ENCODE results near the gene C2. TPM values are rescaled to one million over a fixed set of nuclear protein-coding genes. Genes with fewer than 3 reads are reported as not detected.
"Not testable (repeated sequence)": the region's sequence is repeated elsewhere in the genome, so short reads cannot be mapped to it uniquely, and the experiment has no call there.

The C2 gene
- total and polyA plus RNA-seq, 3 donors from 2014 or later: 5.1 to 24.8 (median 6.3) TPM

GRCh38 chr6:31971279-31971992 lies 43.9 kb downstream of the C2 start:
- WGBS, 2 donors: 6 to 16% methylated on average over 23 to 29 of the region's 29 CpGs
- Histone ChIP-seq H3K4me1 (peaks cover 19% of the 10 kb centered on the region), H3K4me3 (peak overlapping the region; percentile 77 to 82), H3K9me3 (no peaks in the 10 kb centered on the region), H3K27ac (peak overlapping the region; percentile 91 to 98), H3K27me3 (no peaks in the 10 kb centered on the region), H3K36me3 (ENCODE audit: low read depth, missing control alignments) (no peaks in the 10 kb centered on the region)
- no peak for DNase-seq
- intact Hi-C loops (cut with DNase I; ENCODE audit: low total_unique reads): no loop called here
- TF ChIP-seq CTCF (IDR thresholded peaks at IDR 0.05): no peak
- TF ChIP-seq POLR2A (IDR thresholded peaks at IDR 0.05): no peak

GRCh38 chr6:31971993-31972708 lies 44.6 kb downstream of the C2 start, which contains the start of gene DXO:
TSS of gene DXO (minus strand) at chr6:31972138. CDS start at chr6:31971675, 463 bp downstream.
- H3K9me3 ChIP-seq: no peaks in the 10 kb centered on the region
- 0 to 1% methylated on average over 23 to 61 of the region's 62 CpGs for WGBS, 2 donors
- TF ChIP-seq CTCF (IDR thresholded peaks at IDR 0.05): peak in 1 of 3 experiments; percentile 14
- no peak for TF ChIP-seq POLR2A (IDR thresholded peaks at IDR 0.05)
- DNase-seq: peak; percentile 97
- peak within 1 kb of the TSS; percentile 91 to 98 for H3K27ac ChIP-seq
- no peaks in the 10 kb centered on the region for H3K36me3 ChIP-seq (ENCODE audit: low read depth, missing control alignments)
- H3K4me3 ChIP-seq: peak within 1 kb of the TSS; percentile 77 to 82
- H3K27me3 ChIP-seq: no peaks in the 10 kb centered on the region
- H3K4me1 ChIP-seq: peaks cover 19% of the 10 kb centered on the region
- intact Hi-C loops (cut with DNase I; ENCODE audit: low total_unique reads): no loop called here

DNA sequence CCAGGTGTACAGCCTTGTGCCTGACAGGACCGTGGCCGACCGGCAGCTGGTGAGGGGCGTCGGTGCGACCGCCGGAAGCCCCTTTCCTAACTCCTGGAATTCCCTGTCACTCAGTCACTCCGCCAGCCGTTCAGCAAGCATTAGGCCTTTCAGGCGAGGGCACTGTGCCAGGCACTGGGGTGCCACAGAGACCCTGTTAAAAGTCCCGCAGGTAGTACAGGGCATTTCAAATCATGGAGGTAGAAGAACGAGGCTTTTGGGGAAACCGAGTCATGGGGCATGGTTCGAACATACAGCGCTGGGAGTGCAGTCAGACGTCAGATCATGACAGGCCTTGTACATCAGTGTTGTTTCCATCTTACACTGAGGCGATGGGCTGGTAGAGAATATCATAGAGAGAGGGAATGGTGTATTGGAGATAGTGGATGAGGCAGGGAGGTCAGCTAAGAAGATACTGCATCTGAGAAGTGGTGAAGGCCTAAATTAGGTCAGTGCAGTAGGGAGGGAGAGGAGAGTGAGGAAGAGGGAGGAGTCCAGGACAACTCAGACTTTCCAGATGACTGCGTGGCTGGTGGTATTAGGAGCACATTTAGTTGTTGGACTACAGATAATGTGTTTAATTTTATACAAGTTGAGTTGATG lies 45.3 kb downstream of the C2 start:
- Histone ChIP-seq H3K36me3 (ENCODE audit: low read depth, missing control alignments) (no peaks in the 10 kb centered on the region), H3K27me3 (no peaks in the 10 kb centered on the region), H3K4me3 (peak overlapping the region; percentile 77 to 82), H3K4me1 (peaks cover 19% of the 10 kb centered on the region), H3K9me3 (no peaks in the 10 kb centered on the region), H3K27ac (peak overlapping the region; percentile 91 to 98)
- DNase-seq: no peak
- intact Hi-C loops (cut with DNase I; ENCODE audit: low total_unique reads): no loop called here
- TF ChIP-seq CTCF (IDR thresholded peaks at IDR 0.05) (no peak), POLR2A (IDR thresholded peaks at IDR 0.05) (no peak)
- WGBS, 2 donors: 8 to 9% methylated on average over 8 to 13 of the region's 19 CpGs

DNA sequence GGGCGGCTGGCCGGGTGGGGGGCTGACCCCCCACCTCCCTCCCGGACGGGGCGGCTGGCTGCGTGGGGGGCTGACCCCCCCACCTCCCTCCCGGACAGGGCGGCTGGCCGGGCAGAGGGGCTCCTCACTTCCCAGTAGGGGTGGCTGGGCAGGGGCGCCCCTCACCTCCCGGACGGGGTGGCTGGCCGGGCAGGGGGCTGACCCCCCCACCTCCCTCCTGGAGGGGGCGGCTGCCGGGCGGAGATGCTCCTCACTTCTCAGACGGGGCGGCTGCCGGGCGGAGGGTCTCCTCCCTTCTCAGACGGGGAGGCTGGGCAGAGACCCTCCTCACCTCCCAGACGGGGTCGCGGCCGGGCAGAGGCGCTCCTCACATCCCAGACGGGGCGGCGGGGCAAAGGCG lies 48.5 kb downstream of the C2 start:
- intact Hi-C loops (cut with DNase I; ENCODE audit: low total_unique reads); H3K9me3 ChIP-seq; H3K27ac ChIP-seq; H3K36me3 ChIP-seq (ENCODE audit: low read depth, missing control alignments); DNase-seq; H3K4me3 ChIP-seq; H3K27me3 ChIP-seq: not testable (repeated sequence)
- WGBS, 2 donors: 98% methylated on average over 13 of the region's 30 CpGs; no CpG with 5 or more reads in 1 of the 2 donors
- H3K4me1 ChIP-seq: peaks cover 16% of the 10 kb centered on the region

- H3K36me3 ChIP-seq (ENCODE audit: low read depth, missing control alignments): no peaks in the 10 kb centered on the region
- no peak for DNase-seq
- H3K4me3 ChIP-seq: no peak overlapping the region
- 94 to 95% methylated on average over 12 of the region's 12 CpGs for WGBS, 2 donors
- no peak overlapping the region for H3K27ac ChIP-seq
- TF ChIP-seq CTCF (IDR thresholded peaks at IDR 0.05) (no peak), POLR2A (IDR thresholded peaks at IDR 0.05) (no peak)
- no peaks in the 10 kb centered on the region for H3K9me3 ChIP-seq
- intact Hi-C loops (cut with DNase I; ENCODE audit: low total_unique reads): no loop called here
- H3K4me1 ChIP-seq: peaks cover 6% of the 10 kb centered on the region
- H3K27me3 ChIP-seq: no peaks in the 10 kb centered on the region
These were observed 50.4 kb downstream of the C2 start for GRCh38 chr6:31977816-31978431.
